HFFc6 (cell line): ENCODE data around the gene U2AF2. TPM values are rescaled to one million over a fixed set of nuclear protein-coding genes. Genes with fewer than 3 reads are reported as not detected.
"Not testable (repeated sequence)": the region's sequence is repeated elsewhere in the genome, so short reads cannot be mapped to it uniquely, and the experiment has no call there.

Experiments used
- DNase-seq: peaks from one replicate; pipeline ENCODE4 v3.0.0-alpha.2; 2018
- H3K27ac Mint-ChIP-seq: 2 replicates; pipeline ENCODE4 v1.8.0; 2020; ENCODE audit warnings: mild to moderate bottlenecking, mixed read lengths
- H3K27me3 Mint-ChIP-seq: 2 replicates; pipeline ENCODE4 v1.8.0; 2021; ENCODE audit warnings: mild to moderate bottlenecking, moderate library complexity, mixed read lengths; ENCODE audit not compliant: insufficient read depth
- H3K36me3 Mint-ChIP-seq: 2 replicates; pipeline ENCODE4 v1.8.0; 2021; ENCODE audit warnings: low read depth, mixed read lengths
- H3K4me1 Mint-ChIP-seq: 2 replicates; pipeline ENCODE4 v1.8.0; 2020; ENCODE audit warnings: low read depth, mixed read lengths
- H3K4me3 Mint-ChIP-seq: 2 replicates; pipeline ENCODE4 v1.8.0; 2020; ENCODE audit warnings: mild to moderate bottlenecking, moderate library complexity, mixed read lengths
- H3K9me3 Mint-ChIP-seq: 2 replicates; pipeline ENCODE4 v1.8.0; 2020; ENCODE audit warnings: mild to moderate bottlenecking, mixed read lengths
- total RNA-seq, 6 experiments: library from RNA; stranded (reverse); fragmentation: NEBNext Ultra II Directional; extraction: Animal tissue kit (Norgen Biotek cat#: 25700); gene quantifications; 2 replicates in 1 of 6; 3 replicates in 5 of 6; pipeline ENCODE4 v1.2.3, GENCODE V29; 2021
- TF ChIP-seq, protein P1 (sequence below): fragments of 200-600 bp; sonication (generic); IDR thresholded peaks from 2 replicates; pipeline ENCODE4 v1.5.0; 2021; ENCODE audit warnings: antibody characterized with exemption, mild to moderate bottlenecking

U2AF2 gene
- total RNA-seq, 6 experiments from 2014 or later, result 212 to 241 (median 226) TPM

DNA sequence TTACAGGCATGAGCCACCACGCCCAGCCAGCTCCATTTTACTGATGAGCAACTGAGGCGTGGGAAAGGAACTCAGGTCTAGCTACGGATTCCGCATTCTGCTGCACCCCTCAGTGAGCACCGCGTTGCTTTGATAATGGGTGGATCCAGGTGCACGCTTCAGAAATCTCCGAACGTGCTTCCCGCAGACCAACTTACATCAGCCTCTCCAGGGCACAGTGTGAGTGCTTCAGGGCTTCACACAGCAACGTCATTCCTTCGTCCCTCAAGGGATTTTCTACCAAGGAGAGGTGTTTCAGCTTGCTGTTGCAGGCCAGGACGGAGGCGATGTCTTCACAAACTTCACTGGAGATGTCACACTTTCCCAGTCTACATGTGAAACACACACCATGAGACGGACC is 61.7 kb downstream of the U2AF2 start:
- Mint-ChIP-seq H3K4me3 (no peak overlapping the region), H3K9me3 (peaks cover 28% of the 10 kb centered on the region), H3K27ac (no peak overlapping the region), H3K4me1 (no peaks in the 10 kb centered on the region), H3K36me3 (peaks cover 4% of the 10 kb centered on the region; the same call in 1 of the 2 replicates), H3K27me3 (peaks cover 18% of the 10 kb centered on the region)
- DNase-seq, result no peak
- TF ChIP-seq, protein P1, sequence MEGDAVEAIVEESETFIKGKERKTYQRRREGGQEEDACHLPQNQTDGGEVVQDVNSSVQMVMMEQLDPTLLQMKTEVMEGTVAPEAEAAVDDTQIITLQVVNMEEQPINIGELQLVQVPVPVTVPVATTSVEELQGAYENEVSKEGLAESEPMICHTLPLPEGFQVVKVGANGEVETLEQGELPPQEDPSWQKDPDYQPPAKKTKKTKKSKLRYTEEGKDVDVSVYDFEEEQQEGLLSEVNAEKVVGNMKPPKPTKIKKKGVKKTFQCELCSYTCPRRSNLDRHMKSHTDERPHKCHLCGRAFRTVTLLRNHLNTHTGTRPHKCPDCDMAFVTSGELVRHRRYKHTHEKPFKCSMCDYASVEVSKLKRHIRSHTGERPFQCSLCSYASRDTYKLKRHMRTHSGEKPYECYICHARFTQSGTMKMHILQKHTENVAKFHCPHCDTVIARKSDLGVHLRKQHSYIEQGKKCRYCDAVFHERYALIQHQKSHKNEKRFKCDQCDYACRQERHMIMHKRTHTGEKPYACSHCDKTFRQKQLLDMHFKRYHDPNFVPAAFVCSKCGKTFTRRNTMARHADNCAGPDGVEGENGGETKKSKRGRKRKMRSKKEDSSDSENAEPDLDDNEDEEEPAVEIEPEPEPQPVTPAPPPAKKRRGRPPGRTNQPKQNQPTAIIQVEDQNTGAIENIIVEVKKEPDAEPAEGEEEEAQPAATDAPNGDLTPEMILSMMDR, result no peak

DNA sequence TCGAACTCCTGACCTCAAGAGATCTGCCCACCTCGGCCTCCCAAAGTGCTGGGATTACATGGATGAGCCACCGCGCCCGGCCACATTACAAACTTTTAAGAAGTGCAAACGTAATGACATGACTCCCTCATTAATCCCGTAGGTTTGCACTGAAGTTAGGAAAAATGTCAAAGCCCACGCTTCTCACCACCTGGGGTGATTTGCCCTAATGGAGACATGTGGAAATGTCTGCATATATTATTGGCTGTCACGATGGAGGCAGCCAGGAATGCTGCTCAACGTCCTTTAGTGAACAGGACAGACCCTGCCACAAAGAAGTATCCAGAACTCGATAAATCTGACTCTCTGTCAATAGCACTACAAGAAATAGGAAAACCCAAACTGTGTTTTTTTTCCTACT is 62.4 kb downstream of the U2AF2 start:
- Mint-ChIP-seq H3K4me3 (no peak overlapping the region), H3K4me1 (no peaks in the 10 kb centered on the region), H3K27me3 (peaks cover 18% of the 10 kb centered on the region), H3K27ac (no peak overlapping the region), H3K36me3 (peaks cover 4% of the 10 kb centered on the region; the same call in 1 of the 2 replicates), H3K9me3 (peaks cover 28% of the 10 kb centered on the region)
- DNase-seq, result no peak
- TF ChIP-seq, protein P1, result no peak

DNA sequence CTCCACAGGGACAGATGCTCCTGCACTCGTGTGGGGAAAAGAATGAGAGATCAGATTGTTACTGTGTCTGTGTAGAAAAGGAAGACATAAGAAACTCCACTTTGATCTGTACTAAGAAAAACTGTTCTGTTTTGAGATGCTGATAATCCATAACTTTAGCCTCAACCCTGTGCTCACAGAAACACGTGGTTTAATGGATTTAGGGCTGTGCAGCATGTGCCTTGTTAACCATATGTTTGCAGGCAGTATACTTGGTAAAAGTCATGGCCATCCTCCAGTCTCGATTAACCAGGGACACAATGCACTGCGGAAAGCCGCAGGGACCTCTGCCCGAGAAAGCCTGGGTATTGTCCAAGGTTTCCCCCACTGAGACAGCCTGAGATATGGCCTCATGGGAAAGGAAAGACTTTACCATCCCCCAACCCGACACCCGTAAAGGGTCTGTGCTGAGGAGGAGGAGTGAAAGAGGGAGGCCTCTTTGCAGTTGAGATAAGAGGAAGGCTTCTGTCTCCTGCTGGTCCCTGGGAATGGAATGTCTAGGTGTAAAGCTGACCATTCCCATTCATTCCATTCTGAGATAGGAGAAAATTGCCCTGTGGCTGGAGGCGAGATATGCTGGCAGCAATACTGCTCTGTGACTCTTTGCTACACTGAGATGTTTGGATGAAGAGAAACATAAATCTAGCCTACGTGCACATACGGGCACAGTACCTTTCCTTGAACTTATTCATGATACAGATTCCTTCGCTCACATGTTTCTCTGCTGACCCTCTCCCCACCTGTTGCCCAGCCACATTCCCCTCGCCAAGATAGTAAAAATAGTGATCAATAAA is 63.3 kb downstream of the U2AF2 start:
- Mint-ChIP-seq H3K9me3 (peaks cover 20% of the 10 kb centered on the region), H3K27me3 (peaks cover 18% of the 10 kb centered on the region)
- H3K4me3 Mint-ChIP-seq, H3K4me1 Mint-ChIP-seq, H3K27ac Mint-ChIP-seq, DNase-seq, H3K36me3 Mint-ChIP-seq: not testable (repeated sequence)

DNA sequence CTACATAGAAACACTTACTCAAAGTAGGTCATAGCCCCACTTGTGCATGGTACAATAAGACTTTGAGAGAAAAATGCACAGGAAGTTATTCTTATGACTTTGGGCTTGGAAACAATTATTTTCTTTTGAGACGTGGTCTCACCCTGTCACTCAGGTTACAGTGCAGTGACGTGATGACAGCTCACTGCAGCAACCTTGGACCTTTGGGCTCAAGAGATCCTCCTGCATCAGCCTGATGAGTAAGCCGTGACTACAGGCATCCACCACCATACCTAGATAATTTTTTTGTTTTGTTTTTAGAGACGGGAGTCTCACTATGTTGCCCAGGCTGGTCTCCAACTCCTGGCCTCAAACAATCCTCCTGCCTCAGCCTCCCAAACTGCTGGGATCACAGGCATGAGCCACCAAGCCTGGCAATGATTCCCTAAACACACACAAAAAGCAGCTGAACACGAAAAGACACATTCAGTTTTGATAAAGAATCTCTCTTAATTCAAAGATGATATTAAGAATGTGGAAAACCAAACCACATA is 65.4 kb downstream of the U2AF2 start:
- H3K27me3 Mint-ChIP-seq, result peaks cover 20% of the 10 kb centered on the region
- peaks cover 18% of the 10 kb centered on the region for H3K9me3 Mint-ChIP-seq
- no peaks in the 10 kb centered on the region for H3K4me1 Mint-ChIP-seq

DNA sequence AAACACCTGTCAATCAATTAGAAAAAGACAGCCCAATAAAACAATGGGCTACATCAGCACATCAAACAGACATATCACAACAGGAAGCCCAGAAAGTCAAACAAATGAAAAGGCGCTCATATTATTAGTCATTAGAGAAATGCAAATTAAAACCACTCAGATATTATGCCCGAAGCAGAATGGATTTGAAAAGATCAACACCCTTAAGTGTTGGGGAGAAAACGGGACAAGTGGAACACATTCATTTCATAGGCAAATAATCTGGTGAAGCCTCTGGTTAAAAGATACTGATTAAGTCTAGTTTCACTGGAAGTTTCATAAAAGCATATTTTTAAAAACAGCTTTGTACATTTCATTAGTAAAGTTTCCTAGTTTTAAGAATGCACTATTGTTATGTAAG is 66.0 kb downstream of the U2AF2 start:
- DNase-seq, result no peak
- peaks cover 18% of the 10 kb centered on the region for H3K9me3 Mint-ChIP-seq
- TF ChIP-seq, protein P1, result no peak
- no peaks in the 10 kb centered on the region for H3K4me1 Mint-ChIP-seq
- no peak overlapping the region for H3K4me3 Mint-ChIP-seq
- peaks cover 20% of the 10 kb centered on the region for H3K27me3 Mint-ChIP-seq
- H3K36me3 Mint-ChIP-seq, result no peaks in the 10 kb centered on the region
- no peak overlapping the region for H3K27ac Mint-ChIP-seq

More for the DNA sequence above, 65.4 kb downstream of the U2AF2 start:
- TF ChIP-seq, protein P1, result no peak
- Mint-ChIP-seq H3K4me3 (no peak overlapping the region), H3K36me3 (no peaks in the 10 kb centered on the region), H3K27ac (no peak overlapping the region)
- no peak for DNase-seq

DNA sequence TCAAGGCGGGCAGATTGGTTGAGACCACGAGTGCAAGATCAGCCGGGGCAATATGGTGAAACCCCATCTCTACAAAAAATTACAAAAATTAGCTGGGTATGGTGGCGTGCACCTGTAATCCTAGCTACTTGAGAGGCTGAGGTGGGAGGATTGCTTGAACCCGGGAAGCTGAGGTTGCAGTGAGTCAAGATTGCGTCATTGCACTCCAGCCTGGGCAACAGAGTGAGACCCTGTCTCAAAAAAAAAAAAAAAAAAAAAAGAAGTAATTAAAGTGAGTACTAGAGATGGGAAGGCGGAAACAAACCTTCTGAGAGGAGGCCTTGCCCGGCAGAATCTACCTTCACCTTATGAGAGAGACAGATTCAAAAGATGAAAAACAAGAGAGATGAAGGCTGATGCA is 68.7 kb downstream of the U2AF2 start:
- no peaks in the 10 kb centered on the region for H3K4me1 Mint-ChIP-seq
- no peaks in the 10 kb centered on the region for H3K36me3 Mint-ChIP-seq
- no peak for DNase-seq
- TF ChIP-seq, protein P1, result no peak
- no peak overlapping the region for H3K4me3 Mint-ChIP-seq
- H3K27me3 Mint-ChIP-seq, result peaks cover 5% of the 10 kb centered on the region
- H3K27ac Mint-ChIP-seq, result no peak overlapping the region
- peaks cover 18% of the 10 kb centered on the region for H3K9me3 Mint-ChIP-seq
